HG03520 (cell line): Measurements from ENCODE around the gene SHC3.

Experiments
- ATAC-seq: cut with Tn5 transposase; IDR thresholded peaks from one replicate; pipeline ENCODE4 v1.9.1; 2021; ENCODE audit warnings: mild to moderate bottlenecking, moderate library complexity; ENCODE audit not compliant: unreplicated experiment

Gene SHC3

GRCh38 chr9:89059925-89060506, 118.6 kb downstream of the SHC3 start:
- no peak for ATAC-seq

- no peak for ATAC-seq
Observed at GRCh38 chr9:89058906-89059305, 119.7 kb downstream of the SHC3 start.

GRCh38 chr9:89054865-89055495, 123.6 kb downstream of the SHC3 start:
- no peak for ATAC-seq

GRCh38 chr9:89053301-89053700, 125.3 kb downstream of the SHC3 start:
- ATAC-seq = no peak

DNA sequence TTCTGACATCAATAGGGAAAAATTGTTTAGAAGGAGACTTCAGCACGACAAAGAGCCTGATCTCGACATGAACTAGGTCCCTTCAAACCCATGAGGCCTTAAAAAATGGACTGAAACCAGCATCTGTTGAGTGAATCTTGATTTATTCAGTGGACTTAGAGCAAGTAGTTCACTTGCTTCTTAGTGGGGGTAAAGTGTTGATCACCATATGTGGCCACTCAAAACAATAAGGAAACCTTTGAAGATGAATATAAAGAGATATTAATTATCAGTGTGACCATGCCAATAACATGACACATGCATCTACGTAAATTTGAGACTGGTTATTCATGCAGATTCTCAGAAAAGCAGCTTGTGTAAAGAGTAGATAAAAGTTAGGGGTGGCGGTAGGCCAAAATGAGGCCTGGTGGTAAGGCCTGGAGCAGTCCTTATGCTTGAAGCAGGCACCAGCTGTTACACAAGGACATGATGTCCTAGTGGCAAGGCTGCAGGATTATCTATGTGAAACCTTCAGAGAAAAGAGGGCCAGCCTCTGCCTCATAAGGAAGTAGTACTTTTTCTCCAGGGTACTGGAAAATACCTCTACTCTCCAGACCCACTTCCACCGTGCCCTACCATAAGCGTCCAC, 126.0 kb downstream of the SHC3 start:
- ATAC-seq = no peak

- ATAC-seq = no peak
Observed at GRCh38 chr9:89051421-89052025, 127.1 kb downstream of the SHC3 start.

- ATAC-seq = no peak
Observed at GRCh38 chr9:89049646-89050045, 129.0 kb downstream of the SHC3 start.

- ATAC-seq = no peak
Observed at GRCh38 chr9:89048616-89049015, 130.0 kb downstream of the SHC3 start.

GRCh38 chr9:89047667-89048066, 131.0 kb downstream of the SHC3 start:
- ATAC-seq = no peak

GRCh38 chr9:89046832-89047231, 131.8 kb downstream of the SHC3 start:
- no peak for ATAC-seq

GRCh38 chr9:89044881-89045280, 133.7 kb downstream of the SHC3 start:
- no peak for ATAC-seq

DNA sequence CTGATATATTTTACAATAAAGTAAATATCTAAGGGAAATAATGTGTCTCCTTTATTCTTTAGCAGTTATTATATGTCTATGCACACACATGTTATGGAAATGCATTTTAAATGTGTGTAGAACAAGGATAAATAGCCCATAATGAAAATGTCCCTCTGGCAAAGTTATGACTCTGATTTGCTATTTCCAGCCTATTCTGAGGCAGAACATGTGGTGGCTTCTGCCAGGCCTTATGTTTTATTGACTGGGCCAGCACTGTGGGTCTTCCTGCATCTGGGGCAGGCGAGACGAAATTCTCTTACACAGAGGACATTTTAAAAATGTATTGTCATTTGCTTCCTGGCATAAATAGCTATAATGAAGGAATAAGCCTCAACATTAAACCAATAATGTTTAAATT, 134.5 kb downstream of the SHC3 start:
- no peak for ATAC-seq

DNA sequence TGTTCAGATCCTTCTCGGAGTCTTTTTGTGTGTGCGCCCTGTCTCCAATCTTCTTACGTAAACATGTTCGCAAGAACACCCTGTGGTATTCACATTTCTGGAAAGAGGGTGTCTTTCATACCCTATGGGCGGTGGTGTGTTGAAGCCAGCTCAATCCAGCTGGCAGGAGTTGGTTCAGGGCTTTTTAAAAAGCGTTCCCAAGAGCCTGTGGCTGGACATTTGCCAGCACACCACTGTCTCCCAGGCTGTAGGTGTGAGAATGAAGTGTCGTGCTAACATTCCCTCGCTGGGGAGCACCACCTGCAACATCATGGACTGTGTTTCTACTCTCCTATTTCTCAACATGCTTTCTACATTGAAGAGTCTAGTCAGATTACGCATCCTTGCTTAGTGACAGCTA, 135.6 kb downstream of the SHC3 start:
- no peak for ATAC-seq

- ATAC-seq = no peak
Observed at GRCh38 chr9:89039664-89040063, 139.0 kb downstream of the SHC3 start.

- ATAC-seq = no peak
Observed at GRCh38 chr9:89039104-89039465, 139.5 kb downstream of the SHC3 start.

DNA sequence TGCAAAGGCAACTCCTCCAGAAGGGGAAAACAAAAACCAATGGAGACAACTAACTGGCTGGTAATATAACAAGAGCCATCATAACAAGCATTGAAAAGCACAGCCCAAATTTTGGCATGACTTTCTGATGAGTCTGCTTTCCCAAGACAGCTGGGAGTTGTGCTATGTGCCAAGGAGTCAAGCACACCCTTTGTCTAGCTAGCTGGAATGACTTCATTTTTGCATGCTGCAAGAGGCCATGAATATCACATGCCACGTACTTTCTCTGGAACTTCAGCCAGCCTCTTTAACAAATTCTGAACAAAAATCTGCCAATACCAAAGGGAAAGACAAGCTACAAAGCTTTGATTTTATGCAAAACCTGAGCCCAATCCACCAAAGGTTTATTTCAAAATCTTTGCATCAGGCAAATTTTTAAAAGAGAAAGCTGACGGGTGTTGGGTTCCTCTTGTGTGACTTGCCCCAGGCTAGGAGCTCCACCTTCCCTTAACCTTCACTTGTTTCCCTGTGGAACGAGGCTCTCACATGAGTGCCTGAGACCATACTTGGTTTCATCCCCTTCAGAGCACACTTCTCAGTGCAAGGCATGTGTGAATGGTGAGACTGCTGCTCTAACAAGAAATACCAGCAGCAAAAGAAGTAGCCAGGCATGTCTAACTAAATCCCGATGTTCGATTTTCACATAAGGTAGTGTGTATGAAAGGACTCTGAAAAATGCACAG, 140.1 kb downstream of the SHC3 start:
- no peak for ATAC-seq

DNA sequence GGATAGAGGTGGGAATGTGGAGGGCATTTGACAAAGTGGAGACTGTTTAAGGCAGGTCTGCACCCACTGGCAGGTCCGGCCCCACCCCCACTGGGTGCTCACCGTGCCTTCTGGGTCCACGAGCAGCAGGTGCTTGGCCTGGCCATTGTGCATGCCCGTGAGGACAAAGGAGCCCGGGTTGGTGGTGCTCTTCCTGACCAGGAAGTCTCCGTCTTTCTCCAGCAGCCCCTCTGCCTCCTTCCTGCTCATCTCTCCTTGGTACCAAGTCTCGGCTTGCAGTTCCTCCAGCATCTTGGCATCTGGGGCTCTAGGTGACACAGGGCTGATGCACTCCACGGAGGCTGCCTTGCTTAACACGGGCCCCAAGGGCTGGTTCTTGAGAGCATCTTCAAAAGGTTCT, 140.7 kb downstream of the SHC3 start:
- ATAC-seq = no peak

DNA sequence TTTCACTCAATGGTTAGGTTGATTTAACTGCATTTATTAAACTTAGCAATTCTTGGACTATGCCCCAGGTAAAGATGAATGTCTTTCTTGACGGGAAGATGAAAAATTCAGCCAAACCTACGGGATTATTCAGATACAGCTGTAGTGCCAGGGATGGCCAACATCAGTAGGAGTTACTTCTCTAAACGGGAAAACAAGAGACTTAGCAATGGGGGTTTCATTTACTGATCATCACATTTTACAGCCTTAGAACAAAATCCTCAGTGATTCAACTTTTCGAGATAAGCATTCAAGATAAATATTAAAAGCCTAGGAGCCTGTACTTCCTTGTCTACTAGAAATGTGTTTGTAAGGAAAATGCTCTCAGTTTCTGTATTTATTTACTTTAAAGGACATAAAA, 141.3 kb downstream of the SHC3 start:
- no peak for ATAC-seq

DNA sequence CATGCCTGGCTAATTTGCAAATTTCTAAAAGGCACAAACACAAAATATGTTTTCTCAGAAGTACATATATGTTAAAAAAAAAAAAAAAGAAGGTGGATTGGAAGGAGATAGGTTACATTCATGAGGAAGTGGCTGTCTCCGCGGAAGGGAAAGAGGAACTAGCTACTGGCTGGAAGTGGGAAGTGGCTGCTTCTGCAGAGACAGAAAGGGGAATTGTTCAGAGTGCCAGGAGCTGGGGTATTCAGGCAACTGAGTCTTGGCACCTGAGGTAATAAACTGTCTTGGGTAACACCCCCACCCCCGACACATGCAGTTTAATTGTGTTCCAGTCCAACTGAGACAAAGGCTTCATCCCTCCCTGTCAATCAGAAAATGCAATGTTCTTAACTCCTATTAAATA, 141.7 kb downstream of the SHC3 start:
- ATAC-seq = no peak

DNA sequence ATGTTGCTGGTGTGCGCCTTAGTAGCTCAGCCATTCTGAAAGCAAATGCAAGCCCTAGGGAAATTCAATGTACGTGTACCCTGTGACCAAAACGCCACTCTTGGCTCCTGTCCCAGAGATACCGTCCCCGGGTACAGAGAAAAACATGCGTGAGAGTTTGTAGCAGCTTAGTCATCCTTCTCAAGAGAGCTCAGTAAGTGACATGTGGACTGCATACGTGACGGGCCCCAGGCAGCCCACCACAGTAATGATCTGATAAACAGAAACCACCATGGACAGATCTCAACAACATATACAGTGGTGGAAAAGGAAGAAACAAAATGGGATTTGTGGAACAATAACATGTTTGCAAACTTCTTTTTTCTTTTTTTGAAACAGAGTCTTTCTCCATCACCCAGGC, 142.2 kb downstream of the SHC3 start:
- ATAC-seq = no peak

DNA sequence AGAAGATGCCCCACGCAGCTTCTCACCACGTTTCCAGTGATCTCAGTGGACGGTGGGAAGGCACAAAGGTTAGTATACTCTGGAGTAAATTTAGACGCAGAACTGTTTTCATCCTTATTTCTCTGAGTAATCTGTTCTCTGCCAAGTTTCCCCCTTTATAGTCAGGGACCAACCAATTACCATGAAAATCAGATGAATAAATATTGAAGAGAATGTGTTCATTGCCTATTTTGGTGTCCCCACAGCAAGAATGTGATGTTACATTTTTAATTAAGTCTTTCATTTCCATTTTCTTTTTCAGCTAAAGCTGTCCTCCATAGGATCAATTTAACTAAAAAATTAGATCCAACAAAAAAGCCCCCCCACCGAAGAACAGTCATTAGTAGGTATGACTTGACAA, 146.0 kb downstream of the SHC3 start:
- no peak for ATAC-seq

- no peak for ATAC-seq
Observed at GRCh38 chr9:89032173-89032572, 146.4 kb downstream of the SHC3 start.
